Fibroblast of pulmonary artery (primary cell): ENCODE data around the gene DLX2.

Experiments used
- DNase-seq: peaks from one replicate; pipeline ENCODE4 v3.0.0-alpha.2; 2010; ENCODE audit warnings: low read depth
- H3K4me3 ChIP-seq: replicated peaks from 2 replicates; pipeline ENCODE4 v1.5.1; 2011; ENCODE audit warnings: low read depth, mild to moderate bottlenecking, control low read depth, low read length, moderate library complexity
- CTCF ChIP-seq: IDR thresholded peaks from 2 replicates; pipeline ENCODE4 v1.5.1; 2011; ENCODE audit warnings: mild to moderate bottlenecking, control low read depth, low read length, inconsistent platforms; ENCODE audit errors: missing control alignments

Gene DLX2

GRCh38 chr2:172106108-172106961 is 3.6 kb upstream of the DLX2 start:
- DNase-seq = no peak
- peak; percentile 42 for TF ChIP-seq CTCF
- H3K4me3 ChIP-seq = peak overlapping the region; percentile 57

GRCh38 chr2:172105471-172106107 is 2.9 kb upstream of the DLX2 start:
- TF ChIP-seq CTCF = no peak
- no peak for DNase-seq
- H3K4me3 ChIP-seq = peak overlapping the region; percentile 57

GRCh38 chr2:172103471-172104272 is 972 bp upstream of the DLX2 start:
- peak; percentile 89 for TF ChIP-seq CTCF
- DNase-seq = peak; percentile 91
- H3K4me3 ChIP-seq = peak overlapping the region; percentile 65

- TF ChIP-seq CTCF = no peak
- DNase-seq = no peak
Measured at GRCh38 chr2:172101821-172102390, 794 bp downstream of the DLX2 start.

GRCh38 chr2:172100935-172101820 is 1.5 kb downstream of the DLX2 start:
- DNase-seq = no peak
- peak overlapping the region; percentile 65 for H3K4me3 ChIP-seq
- TF ChIP-seq CTCF = no peak

More at GRCh38 chr2:172101821-172102390, 794 bp downstream of the DLX2 start:
- H3K4me3 ChIP-seq = peak overlapping the region; percentile 65
